Ammon's horn (tissue), 1 donor: ENCODE data around the gene FAM47E.

Experiments used
- DNase-seq: peaks from one replicate; pipeline ENCODE4 v3.0.0-alpha.2; 2016; ENCODE audit warnings: low spot score

Gene FAM47E

GRCh38 chr4:76251441-76252270 lies at the start of gene FAM47E:
Gene FAM47E, plus strand, starts transcription at chr4:76251721. Its CDS starts 26 bp downstream, at chr4:76251747.
- peak; percentile 80 for DNase-seq

- no peak for DNase-seq
These were observed 48.0 kb upstream of the FAM47E start for GRCh38 chr4:76203541-76203940.

GRCh38 chr4:76204936-76205335 lies 46.6 kb upstream of the FAM47E start:
- no peak for DNase-seq

- no peak for DNase-seq
These were observed 46.0 kb upstream of the FAM47E start for GRCh38 chr4:76205476-76205875.

- no peak for DNase-seq
These were observed 45.1 kb upstream of the FAM47E start for GRCh38 chr4:76206222-76206942.

GRCh38 chr4:76207549-76207948 lies 44.0 kb upstream of the FAM47E start:
- DNase-seq: no peak

GRCh38 chr4:76208005-76208765 lies 43.3 kb upstream of the FAM47E start:
- peak; percentile 92 for DNase-seq

GRCh38 chr4:76209881-76210280 lies 41.6 kb upstream of the FAM47E start:
- no peak for DNase-seq

GRCh38 chr4:76210452-76210851 lies 41.1 kb upstream of the FAM47E start:
- DNase-seq: no peak

- DNase-seq: no peak
These were observed 39.5 kb upstream of the FAM47E start for GRCh38 chr4:76211769-76212708.

- DNase-seq: peak; percentile 69
These were observed 38.6 kb upstream of the FAM47E start for GRCh38 chr4:76212851-76213414.

GRCh38 chr4:76213415-76214176 lies 37.9 kb upstream of the FAM47E start, which contains the start of gene SCARB2:
Gene SCARB2, minus strand, starts transcription at chr4:76213824. Its CDS starts 281 bp downstream, at chr4:76213543.
- DNase-seq: peak; percentile 92

- no peak for DNase-seq
These were observed 37.3 kb upstream of the FAM47E start for GRCh38 chr4:76214177-76214675.

GRCh38 chr4:76215077-76215476 lies 36.4 kb upstream of the FAM47E start:
- DNase-seq: no peak

GRCh38 chr4:76216524-76216923 lies 35.0 kb upstream of the FAM47E start:
- DNase-seq: no peak

GRCh38 chr4:76216975-76217814 lies 34.3 kb upstream of the FAM47E start:
- no peak for DNase-seq

- no peak for DNase-seq
These were observed 32.0 kb upstream of the FAM47E start for GRCh38 chr4:76219299-76220055.

- no peak for DNase-seq
These were observed 27.4 kb upstream of the FAM47E start for GRCh38 chr4:76224171-76224570.
